Coronary artery (tissue), 2 donors: ENCODE measurements around the gene APOBEC3G.
A peak's percentile ranks its signal among the peaks of the same experiment; 100 is the strongest.
"Not testable (repeated sequence)": the region's sequence is repeated elsewhere in the genome, so short reads cannot be mapped to it uniquely, and the experiment has no call there.

Experiments used
- DNase-seq: peaks from one replicate; pipeline ENCODE4 v3.0.0-alpha.2; 2017; ENCODE audit warnings: low spot score
- H3K27ac ChIP-seq, 2 donors: fragments of 200-600 bp; sonication (generic); one replicate each; pipeline ENCODE4 v1.5.1; 2016 to 2019
- H3K4me3 ChIP-seq: fragments of 200-600 bp; sonication (generic); 2 replicates; pipeline ENCODE4 v1.5.1; 2016; ENCODE audit warnings: mild to moderate bottlenecking, moderate library complexity
- CTCF ChIP-seq: fragments of 200-600 bp; sonication (generic); IDR thresholded peaks from one replicate; pipeline ENCODE4 v1.5.1; 2019; ENCODE audit warnings: antibody characterized with exemption

The APOBEC3G gene

GRCh38 chr22:39070186-39070585 lies 6.9 kb upstream of the APOBEC3G start:
- no peak for TF ChIP-seq CTCF
- no peak overlapping the region for H3K4me3 ChIP-seq
- no peak overlapping the region for H3K27ac ChIP-seq
- no peak for DNase-seq

- not testable (repeated sequence) for DNase-seq, H3K27ac ChIP-seq, H3K4me3 ChIP-seq
Observed at GRCh38 chr22:39072581-39072981, 4.5 kb upstream of the APOBEC3G start.

GRCh38 chr22:39073981-39074380 lies 3.1 kb upstream of the APOBEC3G start:
- H3K27ac ChIP-seq, result no peak overlapping the region
- no peak for TF ChIP-seq CTCF
- no peak for DNase-seq
- H3K4me3 ChIP-seq, result no peak overlapping the region

GRCh38 chr22:39076155-39077025 lies 685 bp upstream of the APOBEC3G start:
- not testable (repeated sequence) for DNase-seq
- Histone ChIP-seq H3K4me3 (peak overlapping the region; percentile 79), H3K27ac (peak overlapping the region in 1 of 2 donors; percentile 87)

GRCh38 chr22:39077912-39078311 lies 837 bp downstream of the APOBEC3G start:
- Histone ChIP-seq H3K4me3 (peak overlapping the region; percentile 79), H3K27ac (peak overlapping the region in 1 of 2 donors; percentile 87)
- DNase-seq, result not testable (repeated sequence)

GRCh38 chr22:39078329-39078728 lies 1.3 kb downstream of the APOBEC3G start:
- no peak for DNase-seq
- no peak overlapping the region for H3K4me3 ChIP-seq
- no peak for TF ChIP-seq CTCF
- no peak overlapping the region for H3K27ac ChIP-seq

GRCh38 chr22:39079054-39079637 lies 2.1 kb downstream of the APOBEC3G start:
- not testable (repeated sequence) for H3K27ac ChIP-seq, DNase-seq, H3K4me3 ChIP-seq

GRCh38 chr22:39080052-39080762 lies 3.1 kb downstream of the APOBEC3G start:
- no peak for TF ChIP-seq CTCF
- no peak for DNase-seq
- Histone ChIP-seq H3K27ac (no peak overlapping the region), H3K4me3 (no peak overlapping the region)

- Histone ChIP-seq H3K4me3 (no peak overlapping the region), H3K27ac (no peak overlapping the region)
- no peak for DNase-seq
- no peak for TF ChIP-seq CTCF
Observed at GRCh38 chr22:39081016-39081415, 3.9 kb downstream of the APOBEC3G start.
